ENCODE measurements around the gene KCNC1. TPM values are rescaled to one million over a fixed set of nuclear protein-coding genes. Genes with fewer than 3 reads are reported as not detected.

Gene KCNC1
- polyA plus RNA-seq, 1 donor from 2014 or later: 8.9 TPM

DNA sequence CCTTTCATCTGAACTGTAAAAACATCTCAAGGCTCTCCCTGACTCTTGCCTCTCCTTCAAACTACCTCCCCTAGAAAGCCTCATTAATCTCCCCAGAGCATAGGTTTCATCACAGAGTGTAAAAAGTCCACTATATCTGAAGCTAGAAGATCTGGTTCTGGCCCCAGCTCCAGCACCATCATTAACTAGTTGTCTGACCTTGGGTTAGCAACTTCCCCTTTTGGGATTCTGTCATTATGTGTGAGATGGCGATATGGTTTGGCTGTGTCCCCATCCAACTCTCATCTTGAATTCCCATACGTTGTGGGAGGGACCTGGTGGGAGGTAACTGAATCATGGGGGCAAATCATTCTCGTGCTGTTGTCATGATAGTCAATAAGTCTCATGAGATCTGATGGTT lies 97.3 kb downstream of the KCNC1 start:
- H4K20me1 ChIP-seq (ENCODE audit: insufficient read depth): no peaks in the 10 kb centered on the region
- H3K9ac ChIP-seq (ENCODE audit: low read length): no peak overlapping the region
- H3K36me3 ChIP-seq (ENCODE audit: insufficient read depth, low read length): no peaks in the 10 kb centered on the region
- no peak overlapping the region for H3K4me3 ChIP-seq (ENCODE audit: low read length)
- H3K9me3 ChIP-seq (ENCODE audit: low read length): no peaks in the 10 kb centered on the region
- TF ChIP-seq EP300 (conservative IDR thresholded peaks at IDR 0.05; ENCODE audit: poor library complexity, severe bottlenecking) (no peak), POLR2AphosphoS5 (IDR thresholded peaks at IDR 0.05) (no peak), SMC3 (conservative IDR thresholded peaks at IDR 0.05; ENCODE audit: poor library complexity) (no peak), REST (IDR thresholded peaks at IDR 0.05; ENCODE audit: borderline replicate concordance) (no peak), MXI1 (conservative IDR thresholded peaks at IDR 0.05; ENCODE audit: poor library complexity, severe bottlenecking) (no peak), EZH2 (IDR thresholded peaks at IDR 0.05; ENCODE audit: borderline replicate concordance, insufficient read depth, low read length, poor library complexity, severe bottlenecking) (no peak), CTCF (IDR thresholded peaks at IDR 0.05; ENCODE audit: poor library complexity, severe bottlenecking) (no peak), TAF1 (IDR thresholded peaks at IDR 0.05; ENCODE audit: low read depth) (no peak), RAD21 (conservative IDR thresholded peaks at IDR 0.05) (no peak)
- H3F3A ChIP-seq (ENCODE audit: insufficient read depth, low read length, poor library complexity, severe bottlenecking): no peaks in the 10 kb centered on the region
- no peaks in the 10 kb centered on the region for H3K9me2 ChIP-seq (ENCODE audit: insufficient read depth, low read length)
- no peak overlapping the region for H3K4me2 ChIP-seq (ENCODE audit: low read length)
- no peaks in the 10 kb centered on the region for H3K27me3 ChIP-seq (ENCODE audit: insufficient read depth, low read depth, low read length)
- H3K27ac ChIP-seq (ENCODE audit: low read length): no peak overlapping the region
- H2AFZ ChIP-seq (ENCODE audit: low read depth, low read length): no peak overlapping the region
- H3K79me2 ChIP-seq (replicated peaks; ENCODE audit: insufficient read depth, low read length): no peaks in the 10 kb centered on the region

Other genes starting within 250 kb of the KCNC1 start
- 0.67 TPM in 1 of 2 replicates, not detected in the other for gene USH1C, start 190.4 kb upstream of the KCNC1 start, polyA plus RNA-seq
- gene OTOG, start 187.5 kb upstream of the KCNC1 start, polyA plus RNA-seq: 0.08 TPM in 1 of 2 replicates, not detected in the other
- gene MYOD1, start 15.2 kb upstream of the KCNC1 start, polyA plus RNA-seq: not detected in 2 replicates